Psoas muscle (tissue), 8 donors: ENCODE data around the gene ZNF106. TPM values are rescaled to one million over a fixed set of nuclear protein-coding genes. Genes with fewer than 3 reads are reported as not detected.

Experiments
- ATAC-seq, 4 donors: fragments of 200-7000 bp; cut with Tn5 transposase; one replicate each; pipeline ENCODE4 v1.9.1; 2020; ENCODE audit warnings: moderate library complexity in 3 of 4, mild to moderate bottlenecking in 2 of 4
- DNase-seq, 2 donors: peaks; one replicate each; pipeline ENCODE4 v3.0.0-alpha.2; 2020
- H3K27ac ChIP-seq: fragments of 200-600 bp; one replicate; pipeline ENCODE4 v1.8.0; 2022
- H3K27me3 ChIP-seq, 3 donors: fragments of 200-600 bp in 1 of 3; one replicate each; pipeline versions ENCODE4 v1.6.1 to v1.8.0; 2013 to 2022; ENCODE audit warnings: low read length in 2 of 3, mild to moderate bottlenecking in 2 of 3, moderate library complexity in 1 of 3; ENCODE audit not compliant: insufficient read depth in 3 of 3
- H3K36me3 ChIP-seq, 2 donors: fragments of 200-600 bp in 1 of 2; one replicate each; pipeline versions ENCODE4 v1.6.1 to v1.8.0; 2013 to 2022; ENCODE audit warnings: low read depth in 1 of 2, mild to moderate bottlenecking in 1 of 2, moderate library complexity in 1 of 2; ENCODE audit not compliant: insufficient read depth in 1 of 2
- H3K4me1 ChIP-seq: fragments of 200-600 bp; one replicate; pipeline ENCODE4 v1.8.0; 2022
- H3K4me3 ChIP-seq: fragments of 200-600 bp; one replicate; pipeline ENCODE4 v1.8.0; 2022; ENCODE audit warnings: mild to moderate bottlenecking
- H3K9me3 ChIP-seq: fragments of 200-600 bp; one replicate; pipeline ENCODE4 v1.8.0; 2022
- CTCF ChIP-seq: fragments of 200-600 bp; IDR thresholded peaks from one replicate; pipeline ENCODE4 v1.8.0; 2022; ENCODE audit warnings: antibody characterized with exemption
- WGBS, 3 donors: extraction: QIAGEN DNeasy Blood & Tissue Kit; methylation state at CpG; one replicate each; pipeline versions ENCODE4 v1.1.6 to v1.1.7; 2013; 5-methylcytosine and 5-hydroxymethylcytosine counted together
- intact Hi-C, 2 donors: fragments of 100-400 bp; cut with DNase I; formaldehyde crosslinking; loops; one replicate each; pipeline versions ENCODE4 v1.11.0 to v1.14.2; 2022
- polyA plus RNA-seq, 3 donors: library from polyadenylated mRNA; stranded (reverse); fragments of 200-250 nt; gene quantifications; one replicate each; pipeline ENCODE4 v1.2.3, GENCODE V29; 2013
- total RNA-seq, 4 donors: library from RNA; stranded (reverse); fragmentation: NEBNext Ultra II Directional in 2 of 4; extraction: Animal tissue kit (Norgen Biotek cat#: 25700) in 2 of 4; gene quantifications; one replicate each; pipeline versions ENCODE4 v1.2.1 to v1.2.4, GENCODE V29; 2021 to 2023
- donor health status: healthy with polysubstance abuse.
- donor health status: DM: no; HTN: no; CAD: no; lungs with moderate emphysema.
- donor health status: Bipolar disorder and iron deficiency.
- donor health status: healthy.
- donor health status: DM: yes; HTN: yes; CAD: no.
- donor health status: DM: no; HTN: no; CAD: no.
- donor health status: DM: no; HTN: no; CAD: no.
- donor health status: DM: yes; HTN: yes; CAD: no.

ZNF106 gene
- total and polyA plus RNA-seq, 7 donors, result 76.1 to 768 (median 617) TPM

- peaks cover 35% of the 10 kb centered on the region for H3K4me1 ChIP-seq
- DNase-seq (no peak), ATAC-seq (no peak)
- intact Hi-C loops, result loop anchor here in 1 of 2 donors (1.0 kb wide), 1 partner anchor 10 kb away; no protein-coding TSS in a partner anchor
- peak overlapping the region; percentile 43 for H3K27ac ChIP-seq
- no peak for TF ChIP-seq CTCF
- 63 to 76% (median 67%) methylated on average over 6 of the region's 6 CpGs for WGBS, 3 donors
- peaks cover 0 to 12% of the 10 kb centered on the region in 2 donors for H3K36me3 ChIP-seq
- H3K9me3 ChIP-seq, result no peaks in the 10 kb centered on the region
- H3K27me3 ChIP-seq, result no peaks in the 10 kb centered on the region
- no peak overlapping the region for H3K4me3 ChIP-seq
These were observed 7.5 kb upstream of the ZNF106 start for GRCh38 chr15:42498212-42499068.

DNA sequence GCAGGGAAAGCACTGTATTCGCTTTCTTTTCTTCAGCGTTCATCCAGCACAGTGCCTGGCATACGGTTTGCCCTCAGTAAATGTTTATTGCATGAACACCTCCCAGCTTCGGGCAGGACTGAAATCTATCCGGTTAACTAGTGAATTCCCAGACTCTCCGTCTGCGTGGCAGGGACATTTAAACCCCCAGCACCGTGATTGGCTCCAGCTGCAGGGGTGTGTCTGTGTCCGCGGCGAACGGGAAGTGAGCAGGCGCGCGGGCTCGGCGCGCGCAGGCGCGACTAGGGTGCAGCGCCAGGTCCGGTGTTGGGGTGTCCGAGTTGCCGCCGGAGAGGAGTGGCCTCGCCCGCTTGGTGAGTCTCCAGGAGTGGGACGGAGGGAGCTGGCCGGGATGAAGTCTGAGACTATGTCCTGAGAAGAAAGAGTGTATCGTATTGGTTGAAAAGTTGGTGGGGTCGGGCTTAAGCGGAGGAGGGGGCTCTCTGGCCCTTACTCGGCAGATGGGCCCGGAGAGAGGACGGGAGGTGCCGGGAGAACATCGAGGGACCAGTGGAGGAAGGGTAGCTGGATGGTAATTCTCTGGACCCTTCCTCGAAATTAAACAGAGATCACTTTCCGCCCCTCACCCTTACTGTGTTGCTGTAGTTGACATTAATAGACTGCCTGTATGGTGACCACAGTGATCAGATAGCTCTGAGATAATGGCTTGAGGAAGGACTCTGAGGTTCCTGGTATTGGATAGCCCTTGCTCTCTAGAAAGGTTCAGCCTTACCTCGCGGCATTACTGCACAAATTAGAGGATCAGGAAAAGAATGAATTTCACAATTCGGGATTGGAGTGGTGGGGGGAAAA is 4.6 kb upstream of the ZNF106 start, which contains the start of gene SNAP23:
Gene SNAP23, plus strand, starts transcription at position 274 of the 852 bp plus-strand sequence. CDS start 16,213 bp downstream, outside the sequence.
- H3K27me3 ChIP-seq, result no peaks in the 10 kb centered on the region
- H3K4me3 ChIP-seq, result peak within 1 kb of the TSS; percentile 90
- no peak for TF ChIP-seq CTCF
- peaks cover 25% of the 10 kb centered on the region for H3K4me1 ChIP-seq
- DNase-seq (peak; percentile 94 to 96), ATAC-seq (peak; percentile 92 to 95 (median 94))
- peak within 1 kb of the TSS; percentile 85 for H3K27ac ChIP-seq
- 0% methylated on average over 38 to 43 of the region's 43 CpGs for WGBS, 3 donors
- no peaks in the 10 kb centered on the region for H3K9me3 ChIP-seq
- H3K36me3 ChIP-seq, result peaks cover 0 to 2% of the 10 kb centered on the region in 2 donors
- intact Hi-C loops, result no loop called here

DNA sequence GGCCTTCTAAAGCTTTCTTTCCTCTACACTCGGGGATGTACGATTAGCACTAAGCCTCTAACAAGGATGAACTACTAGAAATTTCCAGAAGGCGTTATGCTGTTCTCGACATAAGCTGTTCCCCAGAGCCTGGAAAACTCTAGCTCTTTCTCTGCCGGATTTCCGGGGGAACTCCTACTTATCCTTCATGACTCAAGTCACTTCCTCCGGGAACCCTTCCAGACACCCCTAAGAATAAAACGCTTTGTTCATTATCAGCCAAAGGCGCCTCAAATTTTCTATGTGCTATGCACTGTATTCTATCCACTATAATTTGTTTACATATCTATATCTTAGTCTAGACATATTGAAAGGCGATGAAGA is 4.0 kb upstream of the ZNF106 start:
- WGBS, 3 donors, result 1 to 3% (median 2%) methylated on average over 10 of the region's 10 CpGs
- DNase-seq, result no peak
- intact Hi-C loops, result no loop called here

DNA sequence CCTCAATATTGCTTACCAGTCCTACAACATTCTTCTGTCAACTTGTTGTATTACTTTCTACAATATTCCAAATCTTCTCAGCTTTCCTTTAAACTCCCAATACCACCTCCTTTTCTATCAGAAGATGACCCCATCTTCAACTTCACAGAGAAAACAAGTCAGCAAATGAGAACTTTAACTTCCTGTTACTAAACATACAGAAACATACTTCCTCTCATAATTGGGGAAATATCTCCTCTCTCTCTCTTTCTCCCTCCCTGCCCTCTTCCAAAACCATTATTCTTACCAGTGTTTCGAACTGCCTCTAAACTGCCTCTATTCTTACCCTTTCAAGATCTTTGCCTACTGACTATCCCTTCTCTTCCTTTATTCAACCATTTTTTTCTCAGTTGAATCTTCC is 2.7 kb upstream of the ZNF106 start:
- ATAC-seq (no peak), DNase-seq (no peak)
- Histone ChIP-seq H3K4me3 (no peak overlapping the region), H3K36me3 (no peaks in the 10 kb centered on the region), H3K27ac (peak overlapping the region; percentile 85), H3K9me3 (no peaks in the 10 kb centered on the region), H3K27me3 (no peaks in the 10 kb centered on the region), H3K4me1 (peaks cover 31% of the 10 kb centered on the region)
- intact Hi-C loops, result no loop called here
- WGBS, 3 donors, result 72 to 94% (median 90%) methylated on average over 1 of the region's 1 CpG
- TF ChIP-seq CTCF, result no peak

More for the DNA sequence above, 4.0 kb upstream of the ZNF106 start:
- H3K4me3 ChIP-seq, result peak overlapping the region; percentile 90
- peak; percentile 39 to 56 (median 44) for ATAC-seq
- peak overlapping the region; percentile 85 for H3K27ac ChIP-seq
- H3K4me1 ChIP-seq, result peaks cover 22% of the 10 kb centered on the region
- H3K36me3 ChIP-seq, result no peaks in the 10 kb centered on the region
- no peaks in the 10 kb centered on the region for H3K27me3 ChIP-seq
- no peak for TF ChIP-seq CTCF
- no peaks in the 10 kb centered on the region for H3K9me3 ChIP-seq
